Mononuclear cell (primary cell): ENCODE data around the gene GRIA4. TPM values are rescaled to one million over a fixed set of nuclear protein-coding genes. Genes with fewer than 3 reads are reported as not detected.

ENCODE experiments used
- H3K27me3 ChIP-seq: 2 replicates; pipeline ENCODE4 v1.6.0; 2011; ENCODE audit warnings: low read length, control low read depth; ENCODE audit not compliant: insufficient read depth
- H3K4me1 ChIP-seq: 2 replicates; pipeline ENCODE4 v1.5.1; 2011; ENCODE audit warnings: mild to moderate bottlenecking, low read length, control low read depth; ENCODE audit not compliant: insufficient read depth
- H3K4me3 ChIP-seq: 2 replicates; pipeline ENCODE4 v1.5.1; 2011; ENCODE audit warnings: mild to moderate bottlenecking, low read length, moderate library complexity
- H3K9me3 ChIP-seq: 2 replicates; pipeline ENCODE4 v1.5.1; 2011; ENCODE audit warnings: low read depth, mild to moderate bottlenecking, control low read depth, low read length
- total RNA-seq: library from RNA; depleted of rRNA; stranded (reverse); fragments of >200 nt; gene quantifications from one replicate; pipeline ENCODE4 v1.2.3, GENCODE V29; 2012

GRIA4 gene
- total RNA-seq, 1 donor: not detected

DNA sequence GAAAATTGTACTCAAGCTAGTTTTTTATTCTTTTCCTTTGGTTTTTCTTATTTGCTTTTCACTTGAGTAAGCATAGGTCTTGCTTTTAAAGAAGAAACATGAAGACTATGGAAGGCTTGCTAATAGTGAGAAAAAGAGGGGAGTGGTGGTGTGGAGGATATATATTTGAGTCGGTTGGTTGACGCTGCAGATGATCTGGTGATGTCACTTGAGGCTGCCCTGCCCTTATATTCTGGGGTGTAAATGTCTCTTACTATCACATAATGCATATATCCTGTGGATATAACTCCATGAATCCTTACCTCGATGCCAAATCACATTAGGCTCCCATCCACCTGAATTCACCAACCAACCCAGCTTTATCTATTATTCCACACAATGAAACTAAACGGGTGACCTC is 2.9 kb downstream of the GRIA4 start:
- H3K4me3 ChIP-seq: no peak overlapping the region
- H3K27me3 ChIP-seq: peaks cover 40% of the 10 kb centered on the region
- no peaks in the 10 kb centered on the region for H3K9me3 ChIP-seq
- H3K4me1 ChIP-seq: peaks cover 8% of the 10 kb centered on the region

DNA sequence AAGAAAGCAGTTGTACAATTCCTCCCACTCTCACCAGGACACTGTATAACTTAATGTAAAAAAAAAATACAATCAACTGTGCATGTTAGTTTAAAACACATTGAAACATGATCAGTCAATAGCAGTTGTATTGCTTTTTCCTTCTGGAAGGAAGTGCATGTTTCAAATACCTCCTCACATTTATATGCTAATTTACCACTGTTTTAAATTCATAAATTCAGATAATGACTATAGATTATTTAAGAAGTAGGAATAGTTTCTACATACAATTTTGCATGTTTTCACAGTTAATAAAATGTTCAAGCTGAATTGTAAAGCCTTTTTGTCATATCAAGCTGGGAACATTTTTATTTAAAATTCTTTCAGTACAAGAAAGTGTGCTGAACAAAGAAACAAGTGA is 3.3 kb downstream of the GRIA4 start:
- H3K4me1 ChIP-seq: peaks cover 8% of the 10 kb centered on the region
- no peaks in the 10 kb centered on the region for H3K9me3 ChIP-seq
- H3K27me3 ChIP-seq: peaks cover 39% of the 10 kb centered on the region
- H3K4me3 ChIP-seq: no peak overlapping the region

GRCh38 chr11:105618343-105618955 is 8.6 kb downstream of the GRIA4 start:
- H3K4me3 ChIP-seq: no peak overlapping the region
- H3K4me1 ChIP-seq: no peaks in the 10 kb centered on the region
- no peaks in the 10 kb centered on the region for H3K27me3 ChIP-seq
- H3K9me3 ChIP-seq: no peaks in the 10 kb centered on the region

DNA sequence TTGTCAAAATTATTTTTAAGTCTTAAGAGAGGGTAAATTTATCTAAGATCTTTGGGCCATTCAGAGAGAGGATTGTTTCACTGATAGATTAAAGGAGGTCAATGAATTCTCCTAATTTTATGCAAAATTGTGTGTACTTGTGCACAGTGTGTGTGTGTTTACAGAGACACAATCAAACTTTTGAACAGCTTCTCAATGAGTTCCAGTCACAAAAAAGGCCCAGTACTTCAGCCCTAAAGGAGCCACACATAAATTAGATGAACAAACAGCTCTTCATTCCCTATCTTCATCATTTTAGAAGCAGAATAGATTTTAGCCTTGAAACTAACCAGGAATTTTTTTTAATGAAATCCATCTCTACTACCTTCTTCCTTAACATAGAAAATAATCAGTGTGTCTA is 9.7 kb downstream of the GRIA4 start:
- Histone ChIP-seq H3K4me1 (no peaks in the 10 kb centered on the region), H3K4me3 (no peak overlapping the region), H3K27me3 (no peaks in the 10 kb centered on the region), H3K9me3 (no peaks in the 10 kb centered on the region)

DNA sequence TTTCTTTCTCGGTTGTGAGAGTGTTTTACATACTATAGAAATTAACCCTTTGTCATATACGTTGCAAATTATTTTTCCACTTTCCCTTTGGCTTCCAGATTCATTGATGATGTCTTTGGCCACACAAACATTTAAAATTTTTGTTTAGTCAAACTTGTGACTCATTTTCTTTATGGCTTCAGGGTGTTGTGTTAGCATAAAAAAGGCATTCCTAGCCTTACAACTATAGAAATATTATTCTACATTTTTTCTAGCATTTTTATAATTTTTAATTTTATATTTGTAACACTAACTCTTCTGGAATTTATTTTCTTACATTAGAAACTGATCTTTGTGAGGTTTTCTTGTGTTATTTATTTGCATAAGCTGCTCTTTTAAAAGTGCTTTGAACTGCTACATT is 12.1 kb downstream of the GRIA4 start:
- H3K27me3 ChIP-seq: no peaks in the 10 kb centered on the region
- no peak overlapping the region for H3K4me3 ChIP-seq
- no peaks in the 10 kb centered on the region for H3K4me1 ChIP-seq
- no peaks in the 10 kb centered on the region for H3K9me3 ChIP-seq

GRCh38 chr11:105632316-105632715 is 22.4 kb downstream of the GRIA4 start:
- Histone ChIP-seq H3K27me3 (no peaks in the 10 kb centered on the region), H3K4me1 (no peaks in the 10 kb centered on the region), H3K9me3 (no peaks in the 10 kb centered on the region), H3K4me3 (no peak overlapping the region)

GRCh38 chr11:105635466-105635865 is 25.6 kb downstream of the GRIA4 start:
- Histone ChIP-seq H3K4me1 (no peaks in the 10 kb centered on the region), H3K27me3 (no peaks in the 10 kb centered on the region), H3K9me3 (no peaks in the 10 kb centered on the region), H3K4me3 (no peak overlapping the region)

- Histone ChIP-seq H3K9me3 (no peaks in the 10 kb centered on the region), H3K4me1 (no peaks in the 10 kb centered on the region), H3K4me3 (no peak overlapping the region), H3K27me3 (no peaks in the 10 kb centered on the region)
Observed at GRCh38 chr11:105636496-105636895, 26.6 kb downstream of the GRIA4 start.

DNA sequence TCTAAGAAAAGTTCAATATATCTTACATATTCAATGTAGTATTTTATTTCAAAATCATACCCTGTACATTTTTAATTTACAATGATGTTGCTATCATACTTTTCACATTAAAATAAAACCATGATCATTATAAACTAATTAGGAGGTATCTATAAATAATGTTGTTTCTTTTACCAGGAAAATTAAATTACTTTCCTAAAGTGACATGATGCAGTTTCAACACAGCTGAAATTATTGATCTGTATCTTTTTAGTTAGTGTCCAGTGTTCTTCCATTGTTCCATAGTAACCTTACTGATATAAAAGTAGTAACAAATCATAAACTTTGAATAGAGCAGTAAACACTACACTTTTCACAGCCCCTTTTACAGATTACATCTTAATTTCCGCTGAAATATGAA is 29.7 kb downstream of the GRIA4 start:
- Histone ChIP-seq H3K4me1 (no peaks in the 10 kb centered on the region), H3K4me3 (no peak overlapping the region), H3K27me3 (no peaks in the 10 kb centered on the region), H3K9me3 (no peaks in the 10 kb centered on the region)

DNA sequence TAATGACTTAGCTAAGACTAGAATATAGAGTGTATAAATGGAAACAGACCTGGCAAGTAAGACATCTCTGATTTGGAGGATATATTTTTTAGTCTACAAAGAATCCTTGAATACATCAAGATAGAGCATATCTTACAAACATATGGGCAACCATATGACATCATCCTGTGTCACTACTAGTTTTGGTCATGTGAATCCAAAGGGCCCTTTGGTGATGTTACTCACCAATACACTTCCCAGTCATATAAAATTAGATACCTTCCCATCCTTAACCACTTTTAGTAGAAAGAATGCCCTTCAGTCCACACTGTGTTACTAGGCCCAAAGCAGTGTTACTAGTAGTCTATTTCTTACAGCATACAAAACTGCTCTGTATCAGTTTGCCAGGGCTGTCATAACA is 31.6 kb downstream of the GRIA4 start:
- Histone ChIP-seq H3K4me1 (no peaks in the 10 kb centered on the region), H3K4me3 (no peak overlapping the region), H3K27me3 (no peaks in the 10 kb centered on the region), H3K9me3 (no peaks in the 10 kb centered on the region)

- H3K4me1 ChIP-seq: no peaks in the 10 kb centered on the region
- H3K9me3 ChIP-seq: no peaks in the 10 kb centered on the region
- no peak overlapping the region for H3K4me3 ChIP-seq
- H3K27me3 ChIP-seq: no peaks in the 10 kb centered on the region
Observed at GRCh38 chr11:105642870-105643269, 33.0 kb downstream of the GRIA4 start.

DNA sequence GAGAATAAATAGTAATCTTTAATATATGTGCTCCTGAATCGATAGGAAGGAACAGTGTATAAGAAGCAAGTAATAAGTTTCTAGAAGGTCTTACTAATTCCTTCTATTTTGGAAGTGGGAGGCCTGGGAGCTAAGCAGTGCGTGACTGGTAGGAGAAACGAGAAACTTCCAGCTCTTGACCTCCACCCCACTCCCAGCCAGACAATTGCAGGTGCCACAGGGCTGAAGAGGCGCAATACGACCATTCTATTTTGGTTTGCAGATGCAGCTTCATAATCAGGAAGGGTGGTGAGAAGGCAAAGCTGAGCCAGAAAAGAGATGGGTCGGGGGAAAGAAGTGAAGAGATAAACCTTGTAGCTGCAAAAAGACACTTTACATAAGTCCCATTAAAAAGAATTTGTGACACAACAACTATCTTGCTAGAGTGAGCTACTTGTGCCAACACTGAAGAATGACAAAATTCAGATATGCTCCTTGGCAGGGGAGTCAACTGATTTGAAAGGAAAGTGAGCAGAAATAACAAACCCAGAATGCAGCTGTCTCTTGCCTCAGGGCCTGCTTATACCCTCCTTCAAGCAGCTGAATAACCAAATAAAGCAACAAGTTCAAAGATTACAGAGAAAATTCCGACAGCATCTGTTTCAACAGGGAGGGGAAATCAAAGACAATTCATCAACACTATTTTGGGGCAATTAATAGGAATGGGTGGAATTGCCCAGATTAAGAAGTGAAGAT is 35.1 kb downstream of the GRIA4 start:
- Histone ChIP-seq H3K4me3 (no peak overlapping the region), H3K9me3 (no peaks in the 10 kb centered on the region), H3K27me3 (no peaks in the 10 kb centered on the region), H3K4me1 (no peaks in the 10 kb centered on the region)

- Histone ChIP-seq H3K27me3 (no peaks in the 10 kb centered on the region), H3K4me1 (no peaks in the 10 kb centered on the region), H3K4me3 (no peak overlapping the region), H3K9me3 (no peaks in the 10 kb centered on the region)
Observed at GRCh38 chr11:105647780-105648179, 37.9 kb downstream of the GRIA4 start.

GRCh38 chr11:105648762-105649161 is 38.9 kb downstream of the GRIA4 start:
- H3K27me3 ChIP-seq: no peaks in the 10 kb centered on the region
- no peaks in the 10 kb centered on the region for H3K9me3 ChIP-seq

DNA sequence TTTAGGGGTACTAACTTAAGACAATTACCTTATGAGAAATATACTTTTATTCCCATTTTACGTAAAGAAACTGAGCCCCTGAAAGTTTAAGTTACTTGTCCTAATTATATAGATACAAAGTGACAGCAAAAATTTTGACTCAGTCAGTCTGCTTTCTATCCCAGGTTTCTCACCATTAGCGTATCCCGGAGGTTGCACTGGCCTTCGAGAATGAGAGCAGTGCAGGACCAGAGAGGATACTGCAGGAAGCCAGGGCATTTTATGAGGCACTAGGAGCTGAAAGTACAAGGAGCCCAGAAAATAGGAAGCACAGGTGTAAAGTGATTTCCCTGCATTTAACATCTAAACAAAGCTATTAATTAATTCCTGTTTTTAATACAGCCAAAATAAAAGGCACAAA is 55.4 kb downstream of the GRIA4 start:
- H3K9me3 ChIP-seq: no peaks in the 10 kb centered on the region
- no peak overlapping the region for H3K4me3 ChIP-seq
- H3K4me1 ChIP-seq: no peaks in the 10 kb centered on the region
- no peaks in the 10 kb centered on the region for H3K27me3 ChIP-seq

More at GRCh38 chr11:105648762-105649161, 38.9 kb downstream of the GRIA4 start:
- Histone ChIP-seq H3K4me3 (no peak overlapping the region), H3K4me1 (no peaks in the 10 kb centered on the region)

- H3K27me3 ChIP-seq: no peaks in the 10 kb centered on the region
- no peaks in the 10 kb centered on the region for H3K9me3 ChIP-seq
- H3K4me1 ChIP-seq: no peaks in the 10 kb centered on the region
- H3K4me3 ChIP-seq: no peak overlapping the region
Observed at GRCh38 chr11:105667441-105667840, 57.6 kb downstream of the GRIA4 start.
